ENCODE results near the gene IBTK.

IBTK gene

GRCh38 chr6:82145926-82146452, 101.6 kb downstream of the IBTK start:
- TF ChIP-seq, protein P1, sequence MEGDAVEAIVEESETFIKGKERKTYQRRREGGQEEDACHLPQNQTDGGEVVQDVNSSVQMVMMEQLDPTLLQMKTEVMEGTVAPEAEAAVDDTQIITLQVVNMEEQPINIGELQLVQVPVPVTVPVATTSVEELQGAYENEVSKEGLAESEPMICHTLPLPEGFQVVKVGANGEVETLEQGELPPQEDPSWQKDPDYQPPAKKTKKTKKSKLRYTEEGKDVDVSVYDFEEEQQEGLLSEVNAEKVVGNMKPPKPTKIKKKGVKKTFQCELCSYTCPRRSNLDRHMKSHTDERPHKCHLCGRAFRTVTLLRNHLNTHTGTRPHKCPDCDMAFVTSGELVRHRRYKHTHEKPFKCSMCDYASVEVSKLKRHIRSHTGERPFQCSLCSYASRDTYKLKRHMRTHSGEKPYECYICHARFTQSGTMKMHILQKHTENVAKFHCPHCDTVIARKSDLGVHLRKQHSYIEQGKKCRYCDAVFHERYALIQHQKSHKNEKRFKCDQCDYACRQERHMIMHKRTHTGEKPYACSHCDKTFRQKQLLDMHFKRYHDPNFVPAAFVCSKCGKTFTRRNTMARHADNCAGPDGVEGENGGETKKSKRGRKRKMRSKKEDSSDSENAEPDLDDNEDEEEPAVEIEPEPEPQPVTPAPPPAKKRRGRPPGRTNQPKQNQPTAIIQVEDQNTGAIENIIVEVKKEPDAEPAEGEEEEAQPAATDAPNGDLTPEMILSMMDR (IDR thresholded peaks at IDR 0.05; ENCODE audit: borderline replicate concordance, control extremely low read depth, extremely low read depth, insufficient read depth, missing control alignments), result no peak
- in situ Hi-C loops (cut with MboI; ENCODE audit: low sequenced_read_pairs, unreplicated experiment), result no loop called here

GRCh38 chr6:82144852-82145340, 102.6 kb downstream of the IBTK start:
- no peak for DNase-seq (ENCODE audit: low spot score)
- in situ Hi-C loops (cut with MboI; ENCODE audit: low sequenced_read_pairs, unreplicated experiment), result no loop called here
- TF ChIP-seq, protein P1 (IDR thresholded peaks at IDR 0.05; ENCODE audit: borderline replicate concordance, control extremely low read depth, extremely low read depth, insufficient read depth, missing control alignments), result no peak

More at GRCh38 chr6:82145926-82146452, 101.6 kb downstream of the IBTK start:
- no peak for DNase-seq (ENCODE audit: low spot score)

- TF ChIP-seq, protein P1 (IDR thresholded peaks at IDR 0.05; ENCODE audit: borderline replicate concordance, control extremely low read depth, extremely low read depth, insufficient read depth, missing control alignments), result no peak
- in situ Hi-C loops (cut with MboI; ENCODE audit: low sequenced_read_pairs, unreplicated experiment), result no loop called here
- peak; percentile 11 for DNase-seq (ENCODE audit: low spot score)
Observed at GRCh38 chr6:82144007-82144851, 103.3 kb downstream of the IBTK start.

DNA sequence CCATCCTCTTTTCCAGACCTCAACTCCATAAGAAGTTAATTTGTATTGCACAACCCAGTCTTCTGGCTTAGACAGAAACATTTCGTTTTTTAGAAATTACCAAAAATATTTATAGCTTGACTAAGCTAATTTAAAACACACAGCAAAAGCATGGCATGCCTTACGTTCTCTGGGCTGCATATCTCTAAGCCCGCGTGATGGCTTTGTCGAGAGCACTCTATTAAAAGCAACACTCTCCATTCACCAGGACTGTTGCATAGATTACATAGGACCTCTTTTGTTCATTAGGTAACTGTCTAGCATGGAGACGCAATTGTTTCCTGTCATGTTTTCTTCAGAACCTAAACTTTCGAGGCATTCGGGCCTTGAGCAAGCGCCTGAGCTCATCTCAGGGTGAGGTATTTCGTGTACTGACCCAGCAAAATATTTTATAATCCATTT, 104.5 kb downstream of the IBTK start:
- TF ChIP-seq, protein P1 (IDR thresholded peaks at IDR 0.05; ENCODE audit: borderline replicate concordance, control extremely low read depth, extremely low read depth, insufficient read depth, missing control alignments), result no peak
- in situ Hi-C loops (cut with MboI; ENCODE audit: low sequenced_read_pairs, unreplicated experiment), result no loop called here
- no peak for DNase-seq (ENCODE audit: low spot score)

- in situ Hi-C loops (cut with MboI; ENCODE audit: low sequenced_read_pairs, unreplicated experiment), result no loop called here
- DNase-seq (ENCODE audit: low spot score), result no peak
- TF ChIP-seq, protein P1 (IDR thresholded peaks at IDR 0.05; ENCODE audit: borderline replicate concordance, control extremely low read depth, extremely low read depth, insufficient read depth, missing control alignments), result no peak
Observed at GRCh38 chr6:82142524-82142923, 105.0 kb downstream of the IBTK start.

DNA sequence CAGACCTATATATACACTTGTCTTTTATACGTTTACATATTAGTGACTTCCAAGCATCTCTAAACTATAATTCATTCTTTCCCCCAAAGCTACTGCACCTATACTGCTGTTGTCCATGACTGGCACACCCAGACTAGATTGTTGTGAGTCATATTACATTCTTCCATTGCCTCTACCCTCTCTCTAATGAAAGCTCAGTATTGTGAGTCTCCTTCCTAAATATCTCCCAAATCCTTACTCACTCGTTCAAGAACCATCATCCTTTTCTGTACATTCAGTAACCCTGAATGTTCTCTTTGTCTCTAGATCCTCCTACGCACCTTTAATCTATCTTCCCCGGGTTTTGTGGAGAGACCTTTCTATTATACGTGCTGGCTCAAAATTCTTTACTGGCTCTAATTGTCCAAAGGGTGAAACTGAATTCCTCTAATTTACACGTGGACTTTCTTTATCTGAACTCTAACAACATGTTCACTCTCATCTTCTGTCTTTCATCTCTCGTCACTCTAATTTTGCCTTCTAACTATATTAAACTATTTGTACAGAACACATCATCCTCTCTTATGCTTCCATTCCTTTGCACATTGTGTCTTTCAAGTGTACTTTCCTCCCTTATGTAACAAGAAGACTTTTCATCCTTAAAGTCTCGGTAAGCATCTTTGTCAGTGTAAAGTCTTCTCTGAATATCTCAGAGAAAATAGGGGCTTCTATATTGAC, 109.3 kb downstream of the IBTK start:
- no peak for DNase-seq (ENCODE audit: low spot score)
- in situ Hi-C loops (cut with MboI; ENCODE audit: low sequenced_read_pairs, unreplicated experiment), result no loop called here
- TF ChIP-seq, protein P1 (IDR thresholded peaks at IDR 0.05; ENCODE audit: borderline replicate concordance, control extremely low read depth, extremely low read depth, insufficient read depth, missing control alignments), result no peak
